ENCODE results near the gene SHISAL2A.

SHISAL2A gene

GRCh38 chr1:52621950-52622349 lies 11.0 kb upstream of the SHISAL2A start:
- no peak for DNase-seq (ENCODE audit: low read depth)

- no peak for DNase-seq (ENCODE audit: low read depth)
Measured at GRCh38 chr1:52623812-52624211, 9.2 kb upstream of the SHISAL2A start.

GRCh38 chr1:52627028-52627427 lies 5.9 kb upstream of the SHISAL2A start:
- DNase-seq (ENCODE audit: low read depth) = no peak

GRCh38 chr1:52628614-52629324 lies 4.2 kb upstream of the SHISAL2A start:
- no peak for DNase-seq (ENCODE audit: low read depth)

- DNase-seq (ENCODE audit: low read depth) = no peak
Measured at GRCh38 chr1:52629325-52629643, 3.7 kb upstream of the SHISAL2A start.

GRCh38 chr1:52629667-52630066 lies 3.3 kb upstream of the SHISAL2A start:
- no peak for DNase-seq (ENCODE audit: low read depth)

- no peak for DNase-seq (ENCODE audit: low read depth)
Measured at GRCh38 chr1:52631759-52632331, 1.1 kb upstream of the SHISAL2A start.

GRCh38 chr1:52633291-52633754 lies 355 bp downstream of the SHISAL2A start:
- DNase-seq (ENCODE audit: low read depth) = peak; percentile 25

- DNase-seq (ENCODE audit: low read depth) = no peak
Measured at GRCh38 chr1:52634111-52634510, 1.1 kb downstream of the SHISAL2A start.

GRCh38 chr1:52635321-52636089 lies 2.5 kb downstream of the SHISAL2A start:
- no peak for DNase-seq (ENCODE audit: low read depth)

- peak; percentile 53 for DNase-seq (ENCODE audit: low read depth)
Measured at GRCh38 chr1:52636721-52637695, 4.0 kb downstream of the SHISAL2A start.

GRCh38 chr1:52637946-52638345 lies 5.0 kb downstream of the SHISAL2A start:
- no peak for DNase-seq (ENCODE audit: low read depth)

- DNase-seq (ENCODE audit: low read depth) = no peak
Measured at GRCh38 chr1:52640697-52641096, 7.7 kb downstream of the SHISAL2A start.

- DNase-seq (ENCODE audit: low read depth) = no peak
Measured at GRCh38 chr1:52641307-52641706, 8.3 kb downstream of the SHISAL2A start.

- no peak for DNase-seq (ENCODE audit: low read depth)
Measured at GRCh38 chr1:52645261-52645660, 12.3 kb downstream of the SHISAL2A start.

GRCh38 chr1:52651904-52652303 lies 18.9 kb downstream of the SHISAL2A start:
- no peak for DNase-seq (ENCODE audit: low read depth)

- no peak for DNase-seq (ENCODE audit: low read depth)
Measured at GRCh38 chr1:52653207-52653849, 20.4 kb downstream of the SHISAL2A start.

- DNase-seq (ENCODE audit: low read depth) = no peak
Measured at GRCh38 chr1:52654063-52654462, 21.1 kb downstream of the SHISAL2A start.

- no peak for DNase-seq (ENCODE audit: low read depth)
Measured at GRCh38 chr1:52657702-52658101, 24.7 kb downstream of the SHISAL2A start.

GRCh38 chr1:52658795-52659194 lies 25.8 kb downstream of the SHISAL2A start:
- no peak for DNase-seq (ENCODE audit: low read depth)

- DNase-seq (ENCODE audit: low read depth) = no peak
Measured at GRCh38 chr1:52659356-52659755, 26.4 kb downstream of the SHISAL2A start.

Data from activated T-helper 1 cell treated with Interleukin-2 at 50 U/mL for 16 hours (primary cell).